H1 (cell line): ENCODE measurements around the gene FRMPD2. TPM values are rescaled to one million over a fixed set of nuclear protein-coding genes. Genes with fewer than 3 reads are reported as not detected.
"Not testable (repeated sequence)": the region's sequence is repeated elsewhere in the genome, so short reads cannot be mapped to it uniquely, and the experiment has no call there.

Source experiments
- CTCF ChIA-PET: fragments of 300-600 bp; sonication (Branson Sonifier 250); formaldehyde crosslinking; loops from one replicate; lab custom pipeline; 2021; ENCODE audit not compliant: partially characterized antibody; lab: Charles Lee
- POLR2A ChIA-PET: fragments of 300-600 bp; sonication (Branson Sonifier 250); formaldehyde crosslinking; loops from one replicate; lab custom pipeline; 2021; ENCODE audit warnings: inconsistent platforms; ENCODE audit not compliant: partially characterized antibody; lab: Charles Lee
- DNase-seq, 2 experiments: peaks; one replicate each; pipeline versions ENCODE4 v3.0.0 to v3.0.0-alpha.2; 2010 to 2022; ENCODE audit warnings: low spot score in 2 of 2, low read depth in 1 of 2, mixed read lengths in 1 of 2
- FAIRE-seq: peaks from 2 replicates; lab custom pipeline; 2011; peaks lifted over from hg19 to GRCh38; lab: Jason Lieb, UNC
- H2AFZ ChIP-seq: 2 replicates; pipeline ENCODE4 v1.8.1; 2012; ENCODE audit warnings: low read length, inconsistent platforms
- H2AK5ac ChIP-seq: 2 replicates; pipeline ENCODE4 v1.6.1; 2013; ENCODE audit warnings: low read depth, low read length
- H2BK120ac ChIP-seq: replicated peaks from 2 replicates; pipeline ENCODE3; 2013; ENCODE audit warnings: low read depth, low read length, inconsistent platforms
- H2BK12ac ChIP-seq: 2 replicates; pipeline ENCODE4 v1.6.1; 2013; ENCODE audit warnings: low read depth, low read length
- H2BK15ac ChIP-seq: 2 replicates; pipeline ENCODE4 v1.6.1; 2013; ENCODE audit warnings: low read length
- H2BK20ac ChIP-seq: 2 replicates; pipeline ENCODE4 v1.6.1; 2013; ENCODE audit warnings: low read length
- H2BK5ac ChIP-seq: 2 replicates; pipeline ENCODE4 v1.6.1; 2013; ENCODE audit warnings: low read depth, low read length
- H3K14ac ChIP-seq: 2 replicates; pipeline ENCODE4 v1.6.1; 2013; ENCODE audit warnings: inconsistent platforms; ENCODE audit not compliant: insufficient read length
- H3K18ac ChIP-seq: 2 replicates; pipeline ENCODE4 v1.6.1; 2013; ENCODE audit warnings: low read length; ENCODE audit errors: extremely low read depth
- H3K23ac ChIP-seq: 2 replicates; pipeline ENCODE4 v1.6.1; 2013; ENCODE audit warnings: inconsistent platforms; ENCODE audit not compliant: insufficient read length
- H3K23me2 ChIP-seq: 2 replicates; pipeline ENCODE4 v1.6.1; 2013; ENCODE audit warnings: low read depth, low read length
- H3K27ac ChIP-seq: 2 replicates; pipeline ENCODE4 v1.6.1; 2011; ENCODE audit warnings: low read depth, low read length, inconsistent platforms
- H3K27me3 ChIP-seq, 4 experiments: replicated peaks in 1 of 4; 1 replicate in 1 of 4; 2 replicates in 3 of 4; pipeline versions ENCODE4 v1.6.1 to v1.8.1; 2011 to 2013; ENCODE audit warnings: low read length in 3 of 4, mild to moderate bottlenecking in 3 of 4, inconsistent platforms in 2 of 4, mixed read lengths in 2 of 4, moderate library complexity in 1 of 4; ENCODE audit not compliant: control insufficient read depth in 3 of 4, insufficient read depth in 3 of 4; ENCODE audit errors: extremely low read depth in 1 of 4
- H3K36me3 ChIP-seq, 4 experiments: 2 replicates each; pipeline versions ENCODE4 v1.6.1 to v1.8.1; 2011 to 2013; ENCODE audit warnings: mild to moderate bottlenecking in 4 of 4, low read length in 3 of 4, moderate library complexity in 2 of 4, control low read depth in 1 of 4, inconsistent platforms in 1 of 4; ENCODE audit not compliant: insufficient read depth in 4 of 4, control insufficient read depth in 2 of 4
- H3K4ac ChIP-seq: replicated peaks from 2 replicates; pipeline ENCODE3; 2013; ENCODE audit warnings: low read length, low read depth, mixed read lengths, inconsistent platforms; ENCODE audit not compliant: insufficient read length
- H3K4me1 ChIP-seq, 4 experiments: replicated peaks in 1 of 4; 1 replicate in 1 of 4; 2 replicates in 3 of 4; pipeline versions ENCODE4 v1.6.1 to v1.8.1; 2011 to 2013; ENCODE audit warnings: low read length in 3 of 4, inconsistent platforms in 2 of 4, mixed read lengths in 1 of 4; ENCODE audit not compliant: insufficient read depth in 4 of 4, control insufficient read depth in 3 of 4
- H3K4me2 ChIP-seq, 2 experiments: 2 replicates each; pipeline versions ENCODE4 v1.6.1 to v1.8.1; 2011 to 2013; ENCODE audit warnings: low read depth in 2 of 2, low read length in 2 of 2, control low read depth in 1 of 2, inconsistent platforms in 1 of 2, mild to moderate bottlenecking in 1 of 2; ENCODE audit not compliant: insufficient read depth in 1 of 2
- H3K4me3 ChIP-seq, 4 experiments: fragments of 200-600, 300-600 bp in 1 of 4; sonication (generic), shearing (Covaris generic), sonication (Bioruptor Twin) in 1 of 4; 2 replicates each; pipeline versions ENCODE4 v1.5.1 to v1.8.1; 2011 to 2016; ENCODE audit warnings: low read length in 4 of 4, low read depth in 3 of 4, control low read depth in 2 of 4, inconsistent platforms in 2 of 4, mild to moderate bottlenecking in 2 of 4, mixed read lengths in 1 of 4, moderate library complexity in 1 of 4; ENCODE audit not compliant: insufficient read depth in 2 of 4; ENCODE audit errors: extremely low read depth in 1 of 4
- H3K56ac ChIP-seq: replicated peaks from 2 replicates; pipeline ENCODE3; 2013; ENCODE audit warnings: low read depth, mild to moderate bottlenecking, mixed read lengths, low read length, inconsistent platforms; ENCODE audit not compliant: insufficient read length
- H3K79me1 ChIP-seq: 2 replicates; pipeline ENCODE4 v1.6.1; 2013; ENCODE audit warnings: low read depth, low read length, control low read depth
- H3K79me2 ChIP-seq, 2 experiments: 2 replicates each; pipeline versions ENCODE4 v1.6.1 to v1.8.1; 2012 to 2013; ENCODE audit warnings: low read length in 2 of 2, mild to moderate bottlenecking in 2 of 2, inconsistent platforms in 1 of 2; ENCODE audit not compliant: insufficient read depth in 2 of 2, control insufficient read depth in 1 of 2
- H3K9ac ChIP-seq, 4 experiments: replicated peaks in 1 of 4; 1 replicate in 1 of 4; 2 replicates in 3 of 4; pipeline versions ENCODE4 v1.6.1 to v1.8.1; 2011 to 2013; ENCODE audit warnings: low read depth in 3 of 4, low read length in 3 of 4, control low read depth in 2 of 4, mild to moderate bottlenecking in 2 of 4, moderate library complexity in 2 of 4, inconsistent platforms in 1 of 4; ENCODE audit errors: extremely low read depth in 1 of 4
- H3K9me3 ChIP-seq, 2 experiments: 2 replicates each; pipeline versions ENCODE4 v1.6.1 to v1.8.1; 2012 to 2013; ENCODE audit warnings: mild to moderate bottlenecking in 2 of 2, moderate library complexity in 2 of 2, control low read depth in 1 of 2, inconsistent platforms in 1 of 2, low read depth in 1 of 2, low read length in 1 of 2, mixed read lengths in 1 of 2; ENCODE audit not compliant: insufficient read depth in 2 of 2
- H4K20me1 ChIP-seq, 2 experiments: replicated peaks in 1 of 2; 2 replicates each; pipeline versions ENCODE3 to v1.8.1; 2011 to 2013; ENCODE audit warnings: inconsistent platforms in 2 of 2, low read length in 2 of 2, mild to moderate bottlenecking in 1 of 2; ENCODE audit not compliant: insufficient read depth in 2 of 2, control insufficient read depth in 1 of 2
- H4K5ac ChIP-seq: 2 replicates; pipeline ENCODE4 v1.6.1; 2013; ENCODE audit warnings: low read length, low read depth, mixed read lengths, inconsistent platforms; ENCODE audit not compliant: insufficient read length
- H4K8ac ChIP-seq: 2 replicates; pipeline ENCODE4 v1.8.0; 2013; ENCODE audit warnings: mild to moderate bottlenecking, moderate library complexity, low read length, inconsistent platforms; ENCODE audit not compliant: insufficient read depth; ENCODE audit errors: extremely low read depth
- H4K91ac ChIP-seq: replicated peaks from 2 replicates; pipeline ENCODE3; 2013; ENCODE audit warnings: low read length, mixed read lengths, inconsistent platforms; ENCODE audit not compliant: insufficient read length
- WGBS, 2 experiments: shearing (Covaris generic) in 1 of 2; methylation state at CpG; one replicate each; pipeline versions ENCODE4 v1.1.6 to v1.1.7; 2013 to 2015; ENCODE audit warnings: low lambda C conversion rate in 2 of 2, mixed read lengths in 2 of 2, inconsistent platforms in 1 of 2, low coverage in 1 of 2, missing lambda C conversion rate in 1 of 2; ENCODE audit not compliant: insufficient replicate concordance in 2 of 2, insufficient coverage in 1 of 2, insufficient read length in 1 of 2; ENCODE audit errors: extremely low coverage in 1 of 2, missing lambda C conversion rate in 1 of 2; 5-methylcytosine and 5-hydroxymethylcytosine counted together
- polyA plus RNA-seq, 7 experiments: library from polyadenylated mRNA; depleted of rRNA in 3 of 7; stranded (reverse) in 5 of 7; unstranded in 2 of 7; fragments of >200 nt in 5 of 7; fragments of 200-250 nt in 2 of 7; gene quantifications; 1 replicate in 5 of 7; 2 replicates in 1 of 7; 4 replicates in 1 of 7; pipeline versions ENCODE4 v1.2.1 to v1.2.3, GENCODE V29; 2011 to 2013; ENCODE audit warnings: missing spikeins in 2 of 7, mixed read lengths in 2 of 7
- total RNA-seq: library from RNA; stranded (reverse); fragmentation: NEBNext Ultra II Directional; extraction: Animal tissue kit (Norgen Biotek cat#: 25700); gene quantifications from 2 replicates; pipeline ENCODE4 v1.2.1, GENCODE V29; 2021

The FRMPD2 gene
- total and polyA plus RNA-seq, 2 of the 8 experiments (the other 6 are each of a cell fraction or from before 2014, with no cell fraction given) = 0.07 to 0.47 TPM

GRCh38 chr10:48160163-48160562 lies 114.3 kb downstream of the FRMPD2 start:
- H3K79me2 ChIP-seq, H2BK120ac ChIP-seq, H2AFZ ChIP-seq, H4K5ac ChIP-seq, H3K27ac ChIP-seq, H3K9me3 ChIP-seq, H2BK15ac ChIP-seq, FAIRE-seq, H3K4me1 ChIP-seq, H2AK5ac ChIP-seq, H3K23me2 ChIP-seq, H3K27me3 ChIP-seq, H4K8ac ChIP-seq, H2BK12ac ChIP-seq, H3K9ac ChIP-seq, H3K79me1 ChIP-seq, H3K56ac ChIP-seq, H3K23ac ChIP-seq, H3K18ac ChIP-seq, H3K4me3 ChIP-seq, DNase-seq, H2BK20ac ChIP-seq, H4K20me1 ChIP-seq, POLR2A ChIA-PET, H2BK5ac ChIP-seq, H3K14ac ChIP-seq, H3K4ac ChIP-seq, H3K4me2 ChIP-seq, H4K91ac ChIP-seq, H3K36me3 ChIP-seq, CTCF ChIA-PET: not testable (repeated sequence)
- WGBS, 2 experiments = 81% methylated on average over 4 of the region's 6 CpGs; no CpG with 5 or more reads in 1 of the 2 experiments
